Coronary artery (tissue), 2 donors: ENCODE results near the gene WDR7.

Experiments
- DNase-seq: peaks from one replicate; pipeline ENCODE4 v3.0.0-alpha.2; 2017; ENCODE audit warnings: low spot score
- H3K27ac ChIP-seq, 2 donors: fragments of 200-600 bp; sonication (generic); one replicate each; pipeline ENCODE4 v1.5.1; 2016 to 2019
- H3K4me3 ChIP-seq: fragments of 200-600 bp; sonication (generic); 2 replicates; pipeline ENCODE4 v1.5.1; 2016; ENCODE audit warnings: mild to moderate bottlenecking, moderate library complexity
- TF ChIP-seq, protein P1 (sequence below): fragments of 200-600 bp; sonication (generic); IDR thresholded peaks from one replicate; pipeline ENCODE4 v1.5.1; 2019; ENCODE audit warnings: antibody characterized with exemption

Gene WDR7

DNA sequence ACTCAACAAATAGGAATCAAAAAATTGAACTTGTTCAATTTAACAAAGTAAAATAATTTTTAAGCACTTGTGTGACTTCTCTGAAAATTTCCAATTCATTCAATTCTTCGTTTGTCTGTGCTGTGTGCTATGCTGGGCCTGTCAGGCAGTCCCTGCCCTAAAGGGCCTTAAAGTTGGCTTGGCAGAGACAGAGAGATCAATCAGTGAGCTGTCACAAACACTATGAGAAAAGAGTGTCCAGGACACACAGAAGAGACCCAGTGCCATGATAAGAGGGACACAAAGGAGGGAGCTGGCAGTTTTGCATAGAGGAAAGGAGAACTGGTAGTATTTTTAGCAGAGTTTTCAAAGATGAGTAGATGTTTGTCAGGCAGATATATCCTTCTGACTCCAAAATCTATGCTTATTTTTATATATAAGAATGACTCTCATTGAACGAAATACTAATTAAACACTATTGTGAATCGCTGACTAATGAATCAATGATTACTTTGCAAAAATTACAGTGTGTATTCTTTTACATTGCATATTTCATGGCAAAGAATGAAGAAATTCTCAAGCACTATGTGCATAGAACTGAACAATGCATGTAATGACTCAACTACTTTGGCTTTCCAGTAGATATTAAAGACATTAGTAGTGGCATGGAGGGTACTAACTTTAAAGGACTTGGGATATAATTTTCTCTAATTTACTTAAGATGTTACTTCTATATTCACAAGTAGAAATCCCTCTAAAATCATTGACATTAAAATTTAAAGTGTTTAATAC is 302.5 kb downstream of the WDR7 start:
- H3K4me3 ChIP-seq, result no peak overlapping the region
- TF ChIP-seq, protein P1, sequence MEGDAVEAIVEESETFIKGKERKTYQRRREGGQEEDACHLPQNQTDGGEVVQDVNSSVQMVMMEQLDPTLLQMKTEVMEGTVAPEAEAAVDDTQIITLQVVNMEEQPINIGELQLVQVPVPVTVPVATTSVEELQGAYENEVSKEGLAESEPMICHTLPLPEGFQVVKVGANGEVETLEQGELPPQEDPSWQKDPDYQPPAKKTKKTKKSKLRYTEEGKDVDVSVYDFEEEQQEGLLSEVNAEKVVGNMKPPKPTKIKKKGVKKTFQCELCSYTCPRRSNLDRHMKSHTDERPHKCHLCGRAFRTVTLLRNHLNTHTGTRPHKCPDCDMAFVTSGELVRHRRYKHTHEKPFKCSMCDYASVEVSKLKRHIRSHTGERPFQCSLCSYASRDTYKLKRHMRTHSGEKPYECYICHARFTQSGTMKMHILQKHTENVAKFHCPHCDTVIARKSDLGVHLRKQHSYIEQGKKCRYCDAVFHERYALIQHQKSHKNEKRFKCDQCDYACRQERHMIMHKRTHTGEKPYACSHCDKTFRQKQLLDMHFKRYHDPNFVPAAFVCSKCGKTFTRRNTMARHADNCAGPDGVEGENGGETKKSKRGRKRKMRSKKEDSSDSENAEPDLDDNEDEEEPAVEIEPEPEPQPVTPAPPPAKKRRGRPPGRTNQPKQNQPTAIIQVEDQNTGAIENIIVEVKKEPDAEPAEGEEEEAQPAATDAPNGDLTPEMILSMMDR, result no peak
- DNase-seq, result no peak
- no peak overlapping the region for H3K27ac ChIP-seq

DNA sequence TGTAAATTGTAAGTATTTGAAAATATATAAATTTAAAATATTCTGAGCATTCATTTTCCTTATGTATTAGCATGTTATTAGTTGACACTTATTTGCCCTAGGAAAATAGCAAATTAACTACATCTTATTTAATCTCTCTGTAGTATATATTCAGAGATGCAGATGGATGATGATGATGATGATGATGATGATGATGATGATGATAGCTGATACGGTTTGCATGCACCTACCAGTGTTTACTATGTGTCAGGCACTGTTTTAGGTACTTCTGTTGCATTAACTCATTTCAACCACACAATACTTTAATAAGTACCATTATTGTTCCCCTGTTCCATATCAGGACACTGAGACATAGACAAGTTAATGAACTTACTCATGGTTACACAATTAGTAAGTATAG is 304.3 kb downstream of the WDR7 start:
- TF ChIP-seq, protein P1, result no peak
- Histone ChIP-seq H3K27ac (no peak overlapping the region), H3K4me3 (no peak overlapping the region)
- DNase-seq, result no peak

GRCh38 chr18:56959120-56959519 is 308.0 kb downstream of the WDR7 start:
- Histone ChIP-seq H3K27ac (no peak overlapping the region), H3K4me3 (no peak overlapping the region)
- TF ChIP-seq, protein P1, result no peak
- no peak for DNase-seq

DNA sequence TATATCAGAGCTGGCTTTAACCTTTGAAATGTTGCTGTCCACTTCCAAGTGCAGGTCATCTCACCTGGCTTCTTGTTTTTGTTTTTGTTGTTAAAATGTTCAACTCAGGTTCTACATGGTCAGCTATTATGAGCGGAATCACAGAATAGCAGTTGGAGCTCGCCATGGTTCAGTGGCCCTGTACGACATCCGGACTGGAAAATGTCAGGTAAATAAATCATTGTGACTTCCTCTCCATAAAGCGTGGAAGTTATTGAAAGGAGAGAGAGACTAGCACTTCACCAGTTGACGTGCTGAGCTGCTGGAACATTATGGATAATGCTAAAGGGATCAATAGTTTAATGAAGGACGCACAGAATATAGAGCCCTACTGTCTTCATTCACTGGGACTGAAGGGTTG is 311.2 kb downstream of the WDR7 start:
- Histone ChIP-seq H3K4me3 (no peak overlapping the region), H3K27ac (no peak overlapping the region)
- TF ChIP-seq, protein P1, result no peak
- DNase-seq, result no peak

DNA sequence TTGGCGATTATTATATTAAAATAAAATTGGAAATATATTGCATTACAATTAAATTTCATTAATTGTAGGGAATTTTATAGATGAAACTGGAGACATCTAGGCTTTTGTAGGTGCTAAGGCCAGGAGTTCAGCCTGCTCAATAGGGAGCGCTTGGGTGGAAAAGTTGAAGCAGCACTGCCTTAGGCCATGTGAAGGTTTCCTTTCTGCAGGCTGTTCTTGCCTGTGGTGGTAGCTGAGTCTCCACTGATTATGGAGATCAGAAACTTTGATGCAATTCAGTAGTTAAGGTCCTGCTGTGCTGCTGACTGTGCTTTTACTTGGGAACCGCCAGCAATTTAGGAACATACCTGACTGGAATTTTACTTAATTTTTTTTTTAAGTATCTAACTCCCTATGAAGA is 315.9 kb downstream of the WDR7 start:
- H3K27ac ChIP-seq, result no peak overlapping the region
- H3K4me3 ChIP-seq, result no peak overlapping the region
- TF ChIP-seq, protein P1, result no peak
- DNase-seq, result no peak

- Histone ChIP-seq H3K4me3 (no peak overlapping the region), H3K27ac (no peak overlapping the region)
- TF ChIP-seq, protein P1, result no peak
- no peak for DNase-seq
Observed at GRCh38 chr18:56973487-56973886, 322.3 kb downstream of the WDR7 start.

GRCh38 chr18:56974141-56974540 is 323.0 kb downstream of the WDR7 start:
- DNase-seq, result no peak
- TF ChIP-seq, protein P1, result no peak
- no peak overlapping the region for H3K4me3 ChIP-seq
- H3K27ac ChIP-seq, result no peak overlapping the region
